Adrenal gland (tissue), 12 donors: Measurements from ENCODE around the gene ITPKB. TPM values are rescaled to one million over a fixed set of nuclear protein-coding genes. Genes with fewer than 3 reads are reported as not detected.

ENCODE experiments used
- DNase-seq, 7 donors: peaks; one replicate each; pipeline ENCODE4 v3.0.0-alpha.2; 2019 to 2020
- H3K27ac ChIP-seq, 5 donors: fragments of 200-600 bp; sonication (generic) in 4 of 5; 1 replicate in 3 of 5; 2 replicates in 2 of 5; pipeline versions ENCODE4 v1.5.1 to v1.8.0; 2016 to 2020; ENCODE audit warnings: mild to moderate bottlenecking in 1 of 5
- H3K27me3 ChIP-seq: fragments of 200-600 bp; 2 replicates; pipeline ENCODE4 v1.8.0; 2021
- H3K36me3 ChIP-seq, 2 donors: fragments of 200-600 bp; replicated peaks in 1 of 2; 1 replicate in 1 of 2; 2 replicates in 1 of 2; pipeline versions ENCODE4 v1.5.1 to v1.8.0; 2018 to 2022
- H3K4me1 ChIP-seq, 2 donors: fragments of 200-600 bp; replicated peaks in 1 of 2; 1 replicate in 1 of 2; 2 replicates in 1 of 2; pipeline versions ENCODE4 v1.5.1 to v1.8.0; 2018 to 2021
- H3K4me3 ChIP-seq, 4 donors: fragments of 200-600 bp; sonication (generic) in 3 of 4; one replicate each; pipeline ENCODE4 v1.5.1; 2016 to 2018
- H3K9me3 ChIP-seq, 3 donors: fragments of 200-600 bp; sonication (generic) in 1 of 3; replicated peaks in 1 of 3; 1 replicate in 2 of 3; 2 replicates in 1 of 3; pipeline versions ENCODE4 v1.5.1 to v1.8.0; 2016 to 2021
- CTCF ChIP-seq, 6 experiments: fragments of 450-650 bp in 4 of 6; fragments of 200-600 bp in 2 of 6; sonication (generic) in 1 of 6; IDR thresholded peaks; 1 replicate in 5 of 6; 2 replicates in 1 of 6; pipeline versions ENCODE4 v1.5.1 to v1.8.0; 2016 to 2021; ENCODE audit warnings: antibody characterized with exemption in 6 of 6, mild to moderate bottlenecking in 2 of 6, moderate library complexity in 1 of 6
- POLR2A ChIP-seq, 2 donors: fragments of 450-650 bp; IDR thresholded peaks; one replicate each; pipeline ENCODE4 v1.6.1; 2017; ENCODE audit warnings: antibody characterized with exemption in 2 of 2, mild to moderate bottlenecking in 2 of 2, moderate library complexity in 1 of 2
- WGBS, 4 donors: extraction: QIAGEN DNeasy Blood & Tissue Kit in 2 of 4; methylation state at CpG; one replicate each; pipeline versions ENCODE4 v1.1.5 to v1.1.7; 2013 to 2017; 5-methylcytosine and 5-hydroxymethylcytosine counted together
- intact Hi-C, 2 donors: fragments of 100-400 bp; cut with DNase I; formaldehyde crosslinking; loops; one replicate each; pipeline versions ENCODE4 v1.14.1 to v1.15.0; 2022 to 2023
- polyA plus RNA-seq, 3 donors: library from polyadenylated mRNA; stranded (reverse); fragments of 200-250 nt in 2 of 3; fragments of 350-450 nt in 1 of 3; fragmentation: Illumina TruSeq in 1 of 3; extraction: RNeasy Lipid Tissue Mini Kit (QIAGEN cat#74804) in 1 of 3; gene quantifications; one replicate each; pipeline ENCODE4 v1.2.3, GENCODE V29; 2013 to 2014
- total RNA-seq, 9 donors: library from RNA; depleted of rRNA in 4 of 9; stranded (reverse); fragments of >200 nt in 4 of 9; fragments of 120-200 nt in 1 of 9; fragmentation: NEBNext Ultra II Directional in 1 of 9; extraction: Animal tissue kit (Norgen Biotek cat#: 25700) in 1 of 9; gene quantifications; one replicate each; pipeline versions ENCODE4 v1.1.0 to v1.2.4, GENCODE V29; 2013 to 2023
- donor health status: healthy with polysubstance abuse.
- donor health status: Bipolar disorder and iron deficiency.
- donor health status: DM: yes; HTN: yes; CAD: no.
- donor health status: DM: no; HTN: no; CAD: no.
- donor health status: DM: no; HTN: no; CAD: no.
- donor health status: DM: yes; HTN: yes; CAD: no.

Gene ITPKB
- total and polyA plus RNA-seq, 12 donors, result 2.3 to 22.7 (median 13.0) TPM

GRCh38 chr1:226638608-226639007 lies 100.5 kb downstream of the ITPKB start:
- TF ChIP-seq CTCF (IDR thresholded peaks at IDR 0.05) (no peak), POLR2A (IDR thresholded peaks at IDR 0.05) (no peak)
- 78 to 97% (median 88%) methylated on average over 11 to 16 of the region's 16 CpGs for WGBS, 4 donors
- Histone ChIP-seq H3K4me3 (no peak overlapping the region), H3K4me1 (no peaks in the 10 kb centered on the region), H3K9me3 (no peaks in the 10 kb centered on the region), H3K27ac (no peak overlapping the region), H3K27me3 (no peaks in the 10 kb centered on the region), H3K36me3 (no peaks in the 10 kb centered on the region)
- intact Hi-C loops, result loop anchor here in 1 of 2 donors (10.0 kb wide), 1 partner anchor 806 kb away; no protein-coding TSS in a partner anchor
- no peak for DNase-seq

DNA sequence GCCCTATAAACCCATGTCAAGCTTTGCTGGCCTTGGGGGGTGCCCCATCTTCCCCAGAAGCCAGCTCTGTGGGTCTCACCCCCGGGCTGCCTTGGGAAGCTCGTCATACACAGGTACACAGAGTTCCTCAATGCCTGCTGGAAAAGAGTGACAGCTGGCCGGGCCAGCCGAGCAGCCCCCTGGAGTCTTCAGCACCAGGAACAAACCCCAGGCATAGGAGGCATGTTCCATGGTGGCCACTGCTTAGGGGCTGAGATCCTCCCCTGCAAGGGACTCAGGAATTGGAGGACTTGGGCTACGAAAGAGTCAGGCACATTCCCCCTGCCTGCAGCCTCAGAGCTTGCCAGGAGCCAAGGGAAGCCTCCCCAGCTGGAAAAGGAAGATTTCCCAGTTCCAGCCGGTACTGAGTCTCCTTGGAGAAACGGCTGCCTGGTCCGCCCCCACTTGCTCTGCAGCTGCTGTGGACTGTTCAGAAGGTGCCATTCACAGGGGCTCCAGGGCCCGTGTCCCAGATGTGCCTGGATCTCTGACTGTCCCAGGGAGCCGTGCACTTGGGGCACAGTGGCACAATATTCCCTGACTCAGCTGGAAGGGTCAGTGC lies 101.0 kb downstream of the ITPKB start:
- no peaks in the 10 kb centered on the region for H3K4me1 ChIP-seq
- TF ChIP-seq POLR2A (IDR thresholded peaks at IDR 0.05), result no peak
- TF ChIP-seq CTCF (IDR thresholded peaks at IDR 0.05), result no peak
- no peak overlapping the region for H3K27ac ChIP-seq
- WGBS, 4 donors, result 70 to 82% (median 75%) methylated on average over 2 to 10 of the region's 10 CpGs
- H3K4me3 ChIP-seq, result no peak overlapping the region
- H3K9me3 ChIP-seq, result no peaks in the 10 kb centered on the region
- intact Hi-C loops, result loop anchor here in 1 of 2 donors (10.0 kb wide), 1 partner anchor 807 kb away; no protein-coding TSS in a partner anchor
- no peaks in the 10 kb centered on the region for H3K36me3 ChIP-seq
- DNase-seq, result peak in 1 of 7 donors; percentile 9
- no peaks in the 10 kb centered on the region for H3K27me3 ChIP-seq

GRCh38 chr1:226637147-226637935 lies 101.7 kb downstream of the ITPKB start:
- Histone ChIP-seq H3K4me3 (no peak overlapping the region), H3K27ac (no peak overlapping the region), H3K9me3 (no peaks in the 10 kb centered on the region), H3K27me3 (no peaks in the 10 kb centered on the region), H3K4me1 (no peaks in the 10 kb centered on the region), H3K36me3 (no peaks in the 10 kb centered on the region)
- intact Hi-C loops, result loop anchor here in 1 of 2 donors (10.0 kb wide), 1 partner anchor 807 kb away; no protein-coding TSS in a partner anchor
- peak in 1 of 7 donors; percentile 10 for DNase-seq
- 75 to 89% (median 83%) methylated on average over 20 to 29 of the region's 29 CpGs for WGBS, 4 donors
- no peak for TF ChIP-seq POLR2A (IDR thresholded peaks at IDR 0.05)
- TF ChIP-seq CTCF (IDR thresholded peaks at IDR 0.05), result peak in 1 of 6 experiments; percentile 19

GRCh38 chr1:226636847-226637096 lies 102.3 kb downstream of the ITPKB start:
- no peaks in the 10 kb centered on the region for H3K27me3 ChIP-seq
- no peak overlapping the region for H3K4me3 ChIP-seq
- no peaks in the 10 kb centered on the region for H3K4me1 ChIP-seq
- no peaks in the 10 kb centered on the region for H3K36me3 ChIP-seq
- DNase-seq, result no peak
- no peaks in the 10 kb centered on the region for H3K9me3 ChIP-seq
- WGBS, 4 donors, result 85 to 93% (median 87%) methylated on average over 1 of the region's 1 CpG
- TF ChIP-seq POLR2A (IDR thresholded peaks at IDR 0.05) (no peak), CTCF (IDR thresholded peaks at IDR 0.05) (no peak)
- H3K27ac ChIP-seq, result no peak overlapping the region
- intact Hi-C loops, result loop anchor here in 1 of 2 donors (10.0 kb wide), 1 partner anchor 808 kb away; no protein-coding TSS in a partner anchor
